GM19035 (cell line): ENCODE measurements around the gene MUTYH.

Experiments used
- ATAC-seq: cut with Tn5 transposase; IDR thresholded peaks from one replicate; pipeline ENCODE4 v1.9.1; 2021; ENCODE audit not compliant: unreplicated experiment

The MUTYH gene

GRCh38 chr1:45351508-45351907 lies 11.3 kb upstream of the MUTYH start:
- no peak for ATAC-seq

- no peak for ATAC-seq
Observed at GRCh38 chr1:45348966-45349677, 8.9 kb upstream of the MUTYH start.

GRCh38 chr1:45348609-45348965 lies 8.3 kb upstream of the MUTYH start:
- no peak for ATAC-seq

GRCh38 chr1:45348020-45348419 lies 7.8 kb upstream of the MUTYH start:
- ATAC-seq = no peak

- ATAC-seq = no peak
Observed at GRCh38 chr1:45346473-45346872, 6.2 kb upstream of the MUTYH start.

GRCh38 chr1:45345014-45345413 lies 4.8 kb upstream of the MUTYH start:
- ATAC-seq = no peak

GRCh38 chr1:45344499-45344898 lies 4.3 kb upstream of the MUTYH start:
- no peak for ATAC-seq

- no peak for ATAC-seq
Observed at GRCh38 chr1:45340816-45341466, 701 bp upstream of the MUTYH start.

- no peak for ATAC-seq
Observed at GRCh38 chr1:45337630-45338325, 2.5 kb downstream of the MUTYH start.

GRCh38 chr1:45335855-45336324 lies 4.3 kb downstream of the MUTYH start:
- no peak for ATAC-seq

GRCh38 chr1:45334308-45335245 lies 5.7 kb downstream of the MUTYH start:
- ATAC-seq = no peak

GRCh38 chr1:45332346-45332720 lies 7.9 kb downstream of the MUTYH start:
- no peak for ATAC-seq

- no peak for ATAC-seq
Observed at GRCh38 chr1:45331436-45332345, 8.5 kb downstream of the MUTYH start.

- no peak for ATAC-seq
Observed at GRCh38 chr1:45329445-45329844, 10.8 kb downstream of the MUTYH start.

- no peak for ATAC-seq
Observed at GRCh38 chr1:45328680-45329079, 11.6 kb downstream of the MUTYH start.

- no peak for ATAC-seq
Observed at GRCh38 chr1:45327644-45328515, 12.4 kb downstream of the MUTYH start.

GRCh38 chr1:45326627-45327623 lies 13.3 kb downstream of the MUTYH start, which contains the start of gene HPDL:
Gene HPDL, plus strand, starts transcription at chr1:45326895. Its CDS starts 254 bp downstream, at chr1:45327149.
- peak; percentile 60 for ATAC-seq
